TTC549 (cell line): Measurements from ENCODE around the gene ANKH.
"Not testable (repeated sequence)": the region's sequence is repeated elsewhere in the genome, so short reads cannot be mapped to it uniquely, and the experiment has no call there.

Experiments used
- FAIRE-seq: peaks from 2 replicates; lab custom pipeline; 2012; peaks lifted over from hg19 to GRCh38; lab: Jason Lieb, UNC

The ANKH gene

DNA sequence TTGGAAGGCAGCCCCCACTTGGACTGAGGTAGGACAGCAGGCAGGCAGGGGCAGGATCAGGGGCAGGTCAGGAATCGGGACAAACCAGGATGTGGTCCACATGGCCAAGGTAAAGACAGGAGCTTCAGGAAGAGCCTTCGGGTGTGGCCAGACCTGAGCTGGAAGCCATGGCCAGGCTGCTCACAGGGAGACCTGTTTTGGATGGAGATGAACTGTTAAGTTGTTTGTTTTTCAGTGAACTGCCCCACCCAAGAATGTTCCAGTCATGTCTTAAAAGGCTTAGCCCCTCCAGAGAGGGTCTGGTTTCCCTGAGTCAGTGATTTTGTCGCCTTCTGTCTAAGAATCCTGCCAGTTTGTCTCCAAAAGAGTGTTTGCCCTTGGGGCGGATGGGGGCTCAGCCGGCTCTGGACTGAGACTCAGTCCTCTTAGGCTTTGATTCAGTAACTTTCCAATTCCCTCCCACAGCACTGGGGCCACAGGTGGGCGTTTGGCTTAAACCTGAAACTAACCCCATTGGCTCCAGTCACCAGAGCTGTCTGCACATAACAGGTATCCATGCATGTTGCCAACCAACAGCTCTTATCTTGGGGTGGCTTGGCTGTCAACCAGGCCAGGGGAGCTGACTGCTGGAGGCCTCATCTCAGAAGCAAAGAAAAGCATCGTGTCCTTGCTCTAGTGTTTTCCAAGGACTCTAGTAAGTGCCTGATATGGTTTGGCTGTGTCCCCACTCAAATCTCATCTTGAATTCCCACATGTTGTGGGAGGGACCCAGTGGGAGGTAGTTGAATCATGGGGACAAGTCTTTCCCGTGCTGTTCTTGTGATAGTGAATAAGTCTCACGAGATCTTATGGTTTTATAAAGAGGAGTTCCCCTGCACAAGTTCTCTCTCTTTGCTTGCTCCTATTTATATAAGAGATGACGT, 11.3 kb upstream of the ANKH start:
- no peak for FAIRE-seq

DNA sequence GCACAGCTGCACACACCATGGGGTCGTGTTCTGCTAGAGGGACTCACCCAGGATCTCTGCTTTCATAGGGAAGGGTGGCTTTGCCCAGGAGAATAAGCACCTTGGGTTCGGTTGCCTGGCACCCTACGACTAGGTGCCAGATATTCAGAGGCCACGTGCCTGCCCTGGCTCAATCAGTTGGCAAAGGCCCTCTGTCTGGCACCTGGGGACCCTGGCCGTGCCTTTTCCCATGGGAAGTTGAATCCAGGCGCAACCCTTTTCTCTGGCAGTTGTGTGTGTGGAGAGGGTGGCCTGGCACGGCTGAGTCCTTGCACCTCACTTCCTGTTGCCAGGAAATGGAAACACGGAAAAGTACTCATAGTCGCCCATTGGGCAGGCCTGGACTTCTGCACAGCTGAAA, 10.2 kb upstream of the ANKH start:
- no peak for FAIRE-seq

DNA sequence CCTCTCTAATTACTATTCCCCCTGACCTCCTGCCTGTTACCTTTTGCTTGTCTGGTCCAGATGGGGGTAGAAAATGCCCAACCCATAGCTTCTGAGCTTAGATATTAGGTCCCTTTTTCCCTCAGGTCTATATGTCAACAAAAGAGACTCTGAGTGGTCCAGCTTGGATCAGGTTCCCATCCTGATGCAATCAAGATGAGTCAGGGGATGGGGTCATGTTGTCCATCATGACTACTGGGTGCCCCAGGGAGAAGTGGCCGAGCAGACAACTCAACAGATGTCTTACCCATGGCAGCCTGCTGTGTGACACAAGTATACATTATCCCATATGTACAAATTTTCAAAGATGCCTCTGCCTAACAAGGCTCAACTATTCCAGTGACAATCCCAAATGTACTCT, 9.1 kb upstream of the ANKH start:
- FAIRE-seq: no peak

DNA sequence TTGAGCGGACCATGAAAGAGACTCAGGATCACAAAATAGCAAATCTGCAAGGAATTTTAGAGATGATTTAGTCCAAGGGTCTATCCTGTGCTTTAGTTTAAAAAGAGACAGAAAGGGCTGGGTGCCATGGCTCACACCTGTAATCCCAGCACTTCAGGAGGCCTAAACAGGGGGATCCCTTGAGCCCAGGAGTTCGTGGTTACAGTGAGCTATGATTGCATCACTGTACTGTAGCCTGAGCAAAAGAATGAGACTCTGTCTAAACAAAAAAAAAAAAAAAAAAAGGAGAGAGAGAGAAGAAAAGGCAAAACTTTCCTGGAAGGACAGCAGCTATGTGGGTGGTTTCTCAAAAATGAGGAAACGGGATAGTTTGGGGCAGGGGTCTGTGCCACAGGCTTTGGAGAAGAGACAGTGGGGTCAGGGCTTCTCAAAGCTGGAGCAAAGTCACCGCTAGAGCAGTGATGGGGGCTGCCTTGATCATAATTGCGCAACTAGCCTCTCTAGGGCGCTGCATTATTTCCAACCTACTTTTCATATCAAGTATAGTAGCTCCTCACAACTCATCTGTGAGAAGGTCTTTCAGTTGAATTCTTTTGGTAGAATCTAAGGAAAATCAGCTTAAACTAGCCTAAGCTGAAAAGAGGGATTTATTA, 8.5 kb upstream of the ANKH start:
- no peak for FAIRE-seq

DNA sequence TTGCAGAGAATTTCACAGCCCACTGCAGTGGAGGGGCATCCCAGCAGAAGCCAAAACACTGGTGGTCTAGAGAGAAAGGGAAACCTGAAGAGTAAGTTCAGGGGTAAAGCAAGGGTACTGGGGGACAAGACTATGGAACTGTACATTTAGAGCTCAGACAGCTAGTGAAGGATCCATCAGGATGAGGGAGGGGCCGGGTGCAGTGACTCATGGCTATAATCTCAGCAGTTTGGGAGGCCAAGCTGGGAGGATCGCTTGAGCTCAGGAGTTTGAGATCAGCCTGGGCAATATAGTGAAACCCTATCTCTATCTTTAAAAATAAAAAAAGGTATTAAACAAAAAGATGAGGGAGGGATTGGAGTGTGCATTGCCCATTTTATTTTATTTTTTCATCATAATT, 7.8 kb upstream of the ANKH start:
- no peak for FAIRE-seq

DNA sequence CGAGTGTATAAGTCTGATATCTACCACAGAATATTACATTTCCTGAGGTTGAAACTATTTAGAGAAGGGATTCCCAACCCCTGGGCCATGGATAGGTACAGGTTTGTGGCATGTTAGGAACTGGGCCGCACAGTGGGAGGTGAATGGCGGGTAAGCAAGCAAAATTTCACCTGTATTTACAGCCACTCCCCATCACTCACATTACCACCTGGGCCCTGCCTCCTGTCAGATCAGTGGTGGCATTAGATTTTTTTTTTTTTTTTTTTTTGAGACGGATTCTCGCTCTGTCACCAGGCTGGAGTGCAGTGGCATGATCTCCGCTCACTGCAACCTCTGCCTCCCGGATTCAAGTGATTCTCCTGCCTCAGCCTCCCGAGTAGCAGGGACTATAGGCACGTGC, 6.6 kb upstream of the ANKH start:
- FAIRE-seq: not testable (repeated sequence)

DNA sequence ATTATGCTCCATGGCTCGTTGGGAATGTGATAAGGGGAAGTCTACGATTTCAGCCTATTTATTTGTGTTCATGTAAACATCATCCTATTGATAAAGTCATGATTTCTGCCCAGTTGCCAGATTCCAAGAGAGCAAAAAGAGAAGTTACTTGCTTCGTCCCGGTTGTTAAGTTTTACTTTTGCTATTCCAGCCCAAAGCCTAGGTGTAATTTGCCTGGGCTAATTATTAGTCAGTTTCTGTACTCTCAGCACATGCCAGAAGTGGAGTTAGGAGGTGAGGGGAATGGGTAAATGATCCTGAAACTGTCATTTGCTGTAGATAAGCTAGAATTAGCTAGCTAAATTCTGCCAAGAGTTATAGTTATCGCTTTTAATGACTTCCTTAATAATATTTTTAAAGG, 4.5 kb upstream of the ANKH start:
- FAIRE-seq: no peak

DNA sequence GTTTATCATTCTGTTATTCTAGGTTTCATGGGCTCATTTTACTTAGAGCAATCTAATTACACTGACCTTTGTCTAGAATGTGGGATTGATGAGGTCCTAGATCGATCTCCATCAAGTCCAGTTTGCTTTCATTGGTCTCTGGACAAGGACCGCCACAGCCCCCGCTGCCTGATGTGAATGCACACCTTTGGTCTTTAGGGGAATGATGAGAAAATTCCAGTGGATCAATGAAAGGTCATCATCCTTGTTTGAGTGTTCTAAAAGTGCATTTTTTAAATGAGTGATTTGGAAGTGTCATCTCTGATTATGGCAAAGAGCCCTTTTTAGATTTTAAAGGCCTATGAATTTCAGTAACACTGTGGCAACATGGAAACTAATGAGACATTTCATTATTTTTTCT, 2.2 kb upstream of the ANKH start:
- FAIRE-seq: no peak

DNA sequence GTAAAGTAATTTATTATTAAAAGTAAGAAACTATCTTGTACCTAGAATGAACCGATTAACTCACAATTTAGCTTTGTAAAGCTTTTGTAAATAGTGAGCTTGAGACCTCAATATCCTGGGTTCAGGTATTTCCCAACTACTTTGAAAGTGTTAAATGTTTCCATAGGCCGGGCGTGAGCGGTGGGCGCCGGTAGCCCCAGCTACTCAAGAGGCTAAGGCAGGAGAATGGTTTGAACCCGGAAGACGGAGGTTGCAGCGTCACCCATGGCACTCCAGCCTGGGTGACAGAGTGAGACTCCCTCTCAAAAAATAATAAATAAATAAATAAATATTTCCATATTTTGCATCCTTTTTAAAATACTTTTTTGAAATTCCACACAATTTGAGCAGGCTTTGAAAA, 1.5 kb upstream of the ANKH start:
- FAIRE-seq: no peak

DNA sequence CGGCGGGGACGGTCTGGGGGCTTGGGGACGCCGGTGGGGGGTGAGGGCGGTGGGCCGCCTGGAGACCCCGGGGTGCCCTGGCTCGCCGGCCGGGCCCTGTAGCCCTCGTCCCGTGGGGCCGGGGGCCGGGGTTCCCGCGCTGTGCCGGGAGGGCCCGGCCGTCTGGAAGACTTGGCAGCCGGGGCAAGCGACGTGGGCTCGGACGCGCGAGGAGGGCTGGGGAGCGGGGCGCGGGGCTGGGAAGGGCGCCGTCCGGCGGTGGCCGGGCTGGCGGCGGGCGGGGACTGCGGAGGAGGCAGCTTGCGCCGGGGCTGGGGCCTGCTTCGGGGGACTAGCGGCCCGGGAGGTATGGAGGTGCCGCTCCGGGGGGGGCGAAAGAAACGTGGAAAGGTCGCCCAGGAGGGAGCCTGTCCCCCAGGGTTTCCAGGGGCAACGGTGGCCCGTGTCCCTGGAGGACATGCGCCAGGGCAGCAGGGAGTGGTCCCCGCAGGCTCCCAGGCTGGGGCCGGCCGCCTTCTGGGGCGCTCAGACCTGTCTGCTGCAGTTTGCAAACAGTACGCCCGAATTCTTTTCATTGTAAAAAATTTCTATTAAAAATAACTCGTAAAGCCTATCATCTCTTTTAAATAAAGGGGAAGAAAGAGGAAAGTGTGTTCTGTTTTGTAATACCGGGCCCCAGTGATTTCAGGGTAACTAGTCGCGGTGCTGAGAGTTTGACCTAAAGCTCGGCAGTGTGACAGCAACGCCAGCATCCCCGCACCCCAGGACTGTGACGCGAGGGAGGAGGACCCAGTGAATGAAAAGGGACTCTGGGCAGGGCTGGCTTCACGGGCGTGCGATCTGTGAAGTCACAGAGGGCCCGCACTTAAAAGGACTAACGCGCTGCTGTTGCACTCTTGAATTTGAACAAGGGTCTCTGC, 752 bp upstream of the ANKH start:
- no peak for FAIRE-seq

DNA sequence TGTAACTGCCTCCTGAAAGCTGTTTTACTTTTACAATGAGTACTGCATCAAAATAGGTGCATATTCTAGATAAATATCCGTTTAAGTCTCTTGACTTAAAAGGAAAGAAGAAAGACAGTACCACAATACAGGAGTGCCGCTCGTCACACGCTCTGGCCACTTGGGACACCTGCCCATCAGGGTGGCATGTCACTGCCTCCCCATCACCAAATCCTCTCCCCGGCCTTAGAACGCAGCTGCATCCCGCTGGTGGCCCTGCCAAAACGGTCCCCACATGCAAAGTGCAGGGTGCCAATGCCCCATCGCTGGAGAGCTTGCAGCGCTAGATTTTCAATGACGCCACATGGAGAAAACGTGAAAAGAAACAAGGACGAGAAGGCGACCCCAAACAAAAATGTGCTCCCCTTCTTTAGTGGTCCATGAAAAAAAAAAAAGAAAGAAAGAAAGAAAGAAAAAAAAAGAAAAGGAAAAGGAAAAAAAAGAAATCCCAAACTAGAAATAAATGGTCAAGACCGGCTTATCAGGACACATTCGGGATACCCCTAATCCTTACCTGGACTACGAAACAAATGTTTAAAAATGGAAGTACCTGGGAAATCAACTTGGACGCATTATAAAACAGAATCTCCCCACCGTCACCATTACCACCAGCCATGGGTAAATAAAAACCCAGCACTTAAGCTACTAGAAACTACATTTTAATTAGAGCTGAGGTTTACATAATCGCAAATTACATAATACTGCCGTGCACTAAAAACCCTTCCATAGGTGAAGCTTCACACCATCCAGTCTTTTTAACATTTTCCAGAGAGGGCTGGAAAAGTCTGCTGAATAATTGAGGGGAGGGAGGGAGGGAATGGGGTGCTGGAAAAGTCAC, 1.0 kb downstream of the ANKH start:
- no peak for FAIRE-seq

DNA sequence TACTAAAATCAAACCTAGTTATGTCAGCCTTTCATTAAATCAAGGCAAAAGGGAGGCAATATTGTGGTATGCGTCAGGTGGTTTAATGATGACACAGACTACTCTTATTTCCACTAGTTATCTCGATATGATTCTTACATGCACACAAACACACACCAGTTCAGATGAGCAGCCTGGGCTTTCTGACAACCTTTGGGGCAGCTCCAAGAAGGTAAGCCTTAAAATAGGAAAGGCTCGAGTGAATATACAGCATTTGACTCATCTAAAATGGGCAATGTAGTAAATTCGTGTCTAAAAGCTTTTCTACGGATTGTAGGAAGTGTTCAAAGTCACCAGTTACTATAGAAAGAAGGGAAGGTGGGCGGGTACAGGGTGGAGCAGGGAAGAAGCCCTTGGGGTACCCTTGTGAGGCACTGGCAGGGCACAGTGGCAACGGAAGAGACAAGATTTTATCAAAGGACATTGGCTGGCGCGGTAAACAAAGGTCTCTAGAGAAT, 1.9 kb downstream of the ANKH start:
- no peak for FAIRE-seq

DNA sequence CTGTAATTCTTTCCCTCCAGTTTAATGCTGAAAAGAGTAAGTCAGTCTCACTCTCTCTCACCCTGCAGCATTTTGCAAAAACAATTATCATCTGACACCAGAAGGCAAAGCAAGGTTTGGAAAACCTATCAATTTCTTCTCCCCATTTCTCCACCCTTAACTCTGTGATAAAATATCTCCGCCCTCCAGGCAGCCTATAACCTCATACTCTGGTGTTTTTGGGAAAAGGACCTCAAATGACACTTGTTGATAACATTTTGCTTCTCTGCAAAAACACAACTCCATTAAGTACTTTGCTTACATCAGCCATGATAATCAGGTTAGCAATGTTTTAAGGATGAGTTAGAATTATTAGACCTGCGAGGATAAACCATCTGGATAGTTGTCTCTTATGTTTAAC, 2.3 kb downstream of the ANKH start:
- no peak for FAIRE-seq

DNA sequence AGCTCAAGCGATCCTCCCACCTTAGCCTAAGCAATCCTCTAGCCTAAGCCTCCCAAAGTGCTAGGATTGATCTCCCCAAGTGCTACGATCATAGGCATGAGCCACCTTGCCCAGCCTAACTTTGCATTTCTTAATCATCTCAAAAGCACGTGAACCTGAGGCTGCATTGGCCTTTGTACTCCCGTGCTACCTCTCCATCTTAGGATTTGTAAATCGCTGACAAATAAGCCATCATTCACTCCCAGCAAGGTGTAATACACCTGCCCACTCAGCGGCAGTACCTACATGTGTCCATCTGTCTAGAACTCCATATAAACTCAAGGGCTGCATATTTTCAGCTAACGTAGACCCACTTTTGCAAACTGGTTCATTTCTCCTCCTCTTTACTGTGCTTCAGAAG, 2.8 kb downstream of the ANKH start:
- no peak for FAIRE-seq

DNA sequence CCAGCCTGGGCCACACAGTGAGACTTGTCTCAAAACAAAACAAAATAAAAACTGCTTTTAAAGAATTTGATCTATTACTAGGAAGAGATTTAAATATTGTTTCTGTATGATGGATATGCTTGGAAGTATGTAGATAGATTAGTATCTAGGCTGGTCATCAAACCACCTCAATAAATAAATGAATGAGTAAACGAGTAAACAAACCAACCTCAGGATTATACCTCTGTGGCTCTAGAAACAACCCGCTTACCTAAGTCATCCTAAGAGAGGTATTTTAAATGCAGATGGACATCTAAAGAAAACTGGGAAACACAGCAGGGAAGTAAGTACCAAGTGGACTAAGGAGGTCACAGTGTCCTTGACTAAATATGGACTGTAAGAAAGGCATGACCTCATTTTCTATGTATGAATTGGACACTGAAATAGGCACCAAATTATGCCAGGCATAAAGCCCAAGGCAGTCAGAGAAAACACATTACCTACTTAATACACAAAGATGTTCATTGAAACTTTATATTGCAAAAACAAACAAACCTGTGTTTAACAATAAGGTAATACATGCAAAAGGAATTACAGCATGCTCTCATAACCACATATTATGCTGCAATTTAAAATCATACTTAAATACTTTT, 7.3 kb downstream of the ANKH start:
- no peak for FAIRE-seq

DNA sequence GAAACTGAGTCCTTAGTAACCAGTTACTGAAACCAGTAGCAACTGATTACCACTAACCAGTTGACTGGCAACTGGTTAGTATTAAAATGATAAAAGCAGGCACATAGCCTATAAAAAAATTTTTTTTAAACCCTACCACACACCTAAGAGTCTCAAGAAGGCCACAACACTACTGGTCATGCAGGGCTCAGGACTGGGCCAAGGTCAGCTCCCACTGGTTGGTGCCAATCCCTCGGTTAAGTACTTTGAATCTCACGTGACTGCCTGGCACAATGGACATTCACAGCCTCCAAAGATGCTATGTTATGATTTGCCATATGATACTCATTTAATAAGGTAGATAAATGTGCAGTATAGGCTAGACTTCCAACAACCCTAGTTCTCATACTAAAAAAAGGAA, 8.5 kb downstream of the ANKH start:
- FAIRE-seq: no peak

DNA sequence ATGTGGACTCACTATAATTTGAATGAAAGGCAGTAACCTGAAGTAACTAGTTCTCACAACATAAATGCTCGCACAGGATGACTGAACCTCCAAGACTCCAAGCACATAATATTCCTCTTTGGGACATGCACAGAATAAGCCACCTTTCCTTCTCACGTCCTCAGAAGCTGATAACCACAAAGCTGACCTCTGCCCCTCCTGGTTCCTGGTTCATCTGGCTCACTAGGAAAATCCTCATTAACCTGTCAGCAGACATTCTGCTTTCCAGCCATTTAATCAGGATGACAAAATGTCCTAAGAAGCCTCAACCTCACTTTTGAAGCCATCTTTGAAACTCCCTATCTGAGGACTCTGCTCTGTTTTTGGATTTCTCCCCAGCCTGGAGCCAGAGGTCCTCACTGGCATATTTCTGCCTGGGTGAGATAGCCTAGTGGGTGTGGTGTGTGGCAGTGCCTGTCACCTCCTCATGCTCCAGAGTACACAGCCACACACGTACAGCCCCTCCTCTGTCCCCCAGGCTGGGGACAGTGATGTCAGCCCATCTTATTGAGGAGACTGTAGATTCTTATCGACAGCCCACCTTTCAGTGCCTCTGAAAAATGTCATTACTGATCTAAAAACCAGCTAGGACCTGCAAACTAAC, 10.3 kb downstream of the ANKH start:
- FAIRE-seq: no peak

DNA sequence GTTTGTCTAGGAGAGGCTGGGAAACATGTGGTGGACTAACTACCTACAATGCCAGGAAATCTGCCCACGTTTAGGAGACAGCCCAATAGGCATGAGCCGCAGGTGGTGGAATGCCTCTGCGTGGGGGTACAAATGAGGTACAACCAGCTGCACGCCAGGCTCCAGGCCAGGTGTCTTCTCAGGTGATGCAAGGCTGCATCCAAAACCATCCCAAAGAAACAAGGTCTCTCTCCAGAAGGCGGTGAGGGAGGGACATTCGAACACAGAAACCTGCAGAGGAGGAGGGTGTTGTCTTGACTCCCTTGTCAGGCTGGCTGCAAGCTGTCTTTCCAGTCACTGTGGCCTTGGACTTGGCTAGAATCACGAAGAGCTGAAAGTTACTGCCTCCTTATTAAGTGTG, 11.6 kb downstream of the ANKH start:
- FAIRE-seq: no peak

DNA sequence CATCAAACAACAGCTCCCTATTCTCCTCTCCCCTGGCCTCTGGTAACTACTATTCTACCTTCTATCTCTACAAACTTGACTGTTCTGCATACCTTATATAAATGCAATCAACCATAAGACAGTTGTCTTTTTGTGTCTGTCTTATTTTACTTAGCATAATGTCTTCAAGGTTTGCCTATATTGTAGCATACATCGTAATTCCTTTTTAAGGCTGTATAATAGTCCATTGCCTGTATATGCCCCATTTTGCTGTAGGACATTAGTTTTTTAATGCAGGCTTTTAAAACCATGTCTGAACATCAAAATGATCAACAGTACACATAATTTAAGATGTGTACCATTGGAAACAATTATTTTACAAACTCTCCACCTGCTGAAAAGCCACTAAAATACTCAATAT, 12.4 kb downstream of the ANKH start:
- FAIRE-seq: no peak

DNA sequence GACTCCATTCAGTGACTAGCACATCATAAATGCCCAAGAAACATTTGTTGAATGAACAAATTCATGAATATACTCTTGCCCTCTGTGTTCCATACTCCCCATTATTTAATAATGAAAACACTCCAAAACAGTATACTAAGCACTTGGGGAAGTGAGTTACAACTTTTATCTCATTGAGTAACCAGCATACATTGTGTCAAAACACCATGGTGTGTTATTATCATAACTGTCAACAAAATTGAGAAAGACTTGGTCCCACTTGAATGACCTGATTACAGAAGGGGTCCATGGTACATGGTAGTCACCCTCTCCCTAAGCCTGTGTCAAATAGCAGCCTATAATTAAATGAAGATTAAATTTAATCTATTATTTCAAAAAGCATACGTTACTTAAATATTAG, 16.2 kb downstream of the ANKH start:
- no peak for FAIRE-seq

DNA sequence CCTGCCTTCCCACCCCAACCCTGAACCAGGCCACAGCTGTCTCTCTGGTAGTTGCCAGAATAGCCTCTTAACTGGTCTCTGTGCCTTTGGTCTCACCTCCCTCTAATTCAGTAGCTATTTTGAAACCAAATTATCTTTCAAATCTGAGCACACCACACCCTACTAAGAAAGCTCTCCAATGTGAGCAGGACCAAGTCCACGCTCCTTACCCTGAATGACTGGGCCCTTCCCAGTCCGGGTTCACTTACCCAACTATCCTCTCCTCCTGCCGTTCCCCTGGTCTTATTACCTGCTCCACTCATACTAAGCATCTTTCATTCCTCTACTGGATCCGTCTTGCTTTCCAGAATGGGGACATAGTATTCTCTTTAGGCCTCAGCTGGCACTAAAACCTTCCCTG, 16.8 kb downstream of the ANKH start:
- FAIRE-seq: no peak
